ENCODE results near the gene FOXC1. TPM values are rescaled to one million over a fixed set of nuclear protein-coding genes. Genes with fewer than 3 reads are reported as not detected.

The FOXC1 gene
- total RNA-seq, 1 donor from 2014 or later, result not detected

- intact Hi-C loops (cut with micrococcal nuclease), result no loop called here
These were observed 25.6 kb upstream of the FOXC1 start for GRCh38 chr6:1584146-1584545.

DNA sequence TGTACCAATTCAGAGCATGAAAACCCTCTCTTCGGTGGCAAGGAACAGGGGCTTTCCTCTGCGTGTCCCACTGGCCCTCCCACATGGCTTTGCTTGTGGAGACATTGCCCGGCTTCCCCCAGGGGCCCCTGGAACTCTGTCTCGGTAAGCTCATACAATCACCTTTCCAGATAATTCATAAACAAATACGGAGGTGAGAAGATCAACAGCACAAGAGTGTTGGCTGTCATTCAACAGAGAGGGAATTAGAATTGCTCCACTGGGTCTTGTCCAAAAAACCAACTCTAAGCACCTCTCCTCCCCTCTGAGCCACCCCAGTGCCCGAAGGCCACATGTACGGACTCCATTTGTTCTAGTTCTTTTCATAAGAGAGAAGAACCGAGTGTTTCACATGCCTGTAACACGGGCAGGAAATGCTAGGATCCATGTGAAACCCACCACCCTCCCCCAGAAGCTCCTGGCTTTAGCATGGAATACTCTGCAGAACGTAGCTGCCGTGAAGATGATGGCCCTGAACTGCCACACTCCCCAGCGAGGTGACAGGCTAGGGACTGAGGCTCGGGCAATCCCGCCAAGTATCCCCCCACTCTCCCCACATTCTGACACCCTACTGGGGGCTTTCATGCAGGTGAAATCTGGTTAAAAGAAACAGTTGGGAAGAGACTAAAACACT is 24.6 kb upstream of the FOXC1 start:
- intact Hi-C loops (cut with micrococcal nuclease), result no loop called here

DNA sequence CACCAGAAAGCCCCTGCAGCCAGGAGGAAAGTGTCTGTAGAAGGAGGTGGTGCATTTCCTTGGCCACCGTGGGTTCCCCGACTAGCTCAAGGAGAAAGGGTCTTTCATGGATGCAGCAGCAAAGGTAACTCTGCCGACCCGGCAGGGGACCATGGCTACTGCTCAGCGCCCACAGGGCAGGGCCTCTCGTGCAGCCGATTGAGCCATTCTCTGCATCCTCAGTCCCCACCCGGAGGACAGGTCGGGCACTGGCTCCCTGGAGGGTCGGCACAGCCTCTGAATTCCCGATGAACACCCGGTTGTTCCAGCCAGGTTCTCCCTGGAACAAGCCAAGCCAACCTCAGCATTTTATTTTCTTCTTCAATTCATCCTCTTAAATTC is 24.1 kb upstream of the FOXC1 start:
- intact Hi-C loops (cut with micrococcal nuclease), result no loop called here

DNA sequence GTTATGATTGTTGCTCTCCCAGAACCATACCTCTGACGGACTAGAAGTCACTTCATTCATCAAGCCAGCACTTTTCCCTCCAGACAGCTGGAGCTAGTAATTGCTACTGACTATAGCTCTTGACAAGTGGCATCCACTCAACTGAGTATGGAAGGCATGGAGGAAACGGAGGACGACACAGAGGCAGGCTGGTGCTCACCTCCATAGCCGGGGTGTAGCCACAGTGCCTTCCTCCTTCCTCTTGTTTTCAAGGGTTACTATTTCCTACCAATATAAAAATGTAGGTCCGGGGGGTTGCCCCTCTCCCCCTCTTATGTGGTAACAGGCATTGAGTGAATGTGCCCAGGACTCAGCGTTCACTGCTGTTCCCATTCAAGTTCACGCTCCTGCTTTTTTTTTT is 23.5 kb upstream of the FOXC1 start:
- intact Hi-C loops (cut with micrococcal nuclease), result no loop called here

DNA sequence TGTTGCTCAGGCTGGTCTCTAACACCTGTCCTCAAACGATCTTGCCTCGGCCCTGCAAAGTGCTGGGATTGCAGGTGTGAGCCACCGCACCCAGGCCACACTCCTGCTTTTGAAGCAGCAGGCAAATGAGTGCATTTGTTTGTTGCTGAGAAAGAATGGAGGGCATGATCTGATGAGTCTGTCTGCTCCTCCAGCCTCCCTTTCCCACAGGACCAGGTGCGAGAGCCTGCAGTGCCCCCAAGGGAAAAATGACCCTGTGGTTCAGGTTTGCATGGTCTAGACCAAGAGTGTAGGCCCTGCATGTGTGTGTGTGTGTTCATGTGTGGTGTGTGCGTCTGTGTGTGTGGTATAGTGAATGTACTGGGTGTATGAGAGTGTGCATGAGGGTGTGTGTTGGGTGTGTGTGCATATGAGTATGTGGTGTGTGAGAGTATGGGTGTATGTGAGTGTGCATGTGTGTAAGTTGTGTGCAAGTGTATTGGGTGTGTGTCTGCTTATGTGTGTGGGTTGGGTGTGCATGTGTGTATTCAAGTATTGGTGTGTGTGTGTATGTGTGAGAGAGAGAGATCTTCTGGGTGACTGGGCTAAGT is 22.8 kb upstream of the FOXC1 start:
- intact Hi-C loops (cut with micrococcal nuclease), result no loop called here

DNA sequence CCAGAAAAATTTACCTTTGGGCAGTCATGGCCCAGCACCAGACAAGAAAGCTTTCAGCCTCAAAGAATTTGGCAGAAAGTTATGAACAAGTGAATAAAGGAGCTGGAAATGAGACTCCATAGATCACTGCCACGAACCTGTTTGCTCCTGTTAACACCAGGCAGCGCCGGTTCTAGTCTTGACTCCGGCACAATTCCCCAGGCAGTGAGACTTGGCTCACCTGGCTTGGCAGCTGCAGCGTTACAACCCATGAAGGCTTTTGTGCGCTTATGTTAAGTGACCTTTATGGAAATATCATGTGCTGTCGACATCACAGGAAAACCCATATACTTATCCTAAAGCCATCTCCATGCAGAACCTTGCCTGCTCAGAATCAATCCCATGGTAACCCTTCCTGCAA is 22.2 kb upstream of the FOXC1 start:
- intact Hi-C loops (cut with micrococcal nuclease), result no loop called here

GRCh38 chr6:1587977-1588376 is 21.7 kb upstream of the FOXC1 start:
- intact Hi-C loops (cut with micrococcal nuclease), result no loop called here

- intact Hi-C loops (cut with micrococcal nuclease), result no loop called here
These were observed 20.5 kb upstream of the FOXC1 start for GRCh38 chr6:1589208-1589607.

GRCh38 chr6:1590580-1590979 is 19.1 kb upstream of the FOXC1 start:
- intact Hi-C loops (cut with micrococcal nuclease), result no loop called here

- intact Hi-C loops (cut with micrococcal nuclease), result no loop called here
These were observed 18.5 kb upstream of the FOXC1 start for GRCh38 chr6:1591243-1591642.

GRCh38 chr6:1591926-1592325 is 17.8 kb upstream of the FOXC1 start:
- intact Hi-C loops (cut with micrococcal nuclease), result no loop called here

DNA sequence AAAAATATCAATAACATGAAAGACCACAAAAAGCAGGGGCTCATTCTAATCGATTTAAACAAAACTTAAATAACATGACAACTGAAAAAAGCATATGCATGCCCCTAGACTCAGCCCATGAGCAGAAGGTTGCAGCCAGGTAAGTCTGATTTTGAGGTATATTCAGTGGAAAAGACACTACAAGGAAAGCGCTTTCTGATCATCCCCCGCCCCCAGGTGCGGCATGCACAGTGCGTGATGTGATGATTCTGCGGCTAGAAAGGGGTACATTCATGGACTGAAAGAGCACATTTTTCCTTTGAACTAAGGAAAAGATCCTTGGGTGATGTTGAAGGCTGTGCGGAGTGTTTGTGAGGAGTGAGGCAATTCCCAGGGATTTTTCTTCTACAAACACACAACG is 16.9 kb upstream of the FOXC1 start:
- intact Hi-C loops (cut with micrococcal nuclease), result no loop called here

DNA sequence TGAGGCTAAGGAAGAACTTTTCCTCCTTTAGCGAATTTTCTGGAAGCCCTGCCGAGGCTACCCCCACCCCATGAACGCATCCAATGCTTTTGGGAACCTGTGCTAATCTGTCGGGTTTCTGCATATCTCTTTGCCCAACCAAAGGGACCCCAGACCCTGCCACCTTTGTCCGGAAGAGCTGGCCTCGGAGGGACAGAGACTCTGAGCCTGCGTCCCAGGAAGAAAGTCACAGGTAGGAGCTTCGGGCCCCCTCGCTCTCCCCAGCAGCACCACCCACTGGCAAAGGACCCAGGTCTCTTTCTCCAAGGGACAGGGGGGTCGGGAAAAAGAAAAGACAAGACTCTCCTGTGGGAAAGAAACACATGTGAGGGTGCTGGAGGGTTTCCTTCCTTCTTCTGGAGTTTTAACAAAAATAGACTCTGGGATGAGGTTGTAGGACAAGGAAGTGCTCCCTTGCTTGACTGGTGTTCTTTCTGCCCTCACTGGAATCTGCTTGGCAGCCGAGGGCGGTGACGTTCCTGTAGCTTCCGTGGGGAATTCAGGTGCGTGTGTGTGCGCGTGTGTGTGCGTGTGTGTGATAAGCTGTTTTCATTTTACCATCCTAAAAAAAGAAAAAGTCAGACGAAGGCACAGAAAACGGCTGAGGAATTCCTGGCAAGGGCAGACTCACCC is 16.3 kb upstream of the FOXC1 start:
- intact Hi-C loops (cut with micrococcal nuclease), result no loop called here

DNA sequence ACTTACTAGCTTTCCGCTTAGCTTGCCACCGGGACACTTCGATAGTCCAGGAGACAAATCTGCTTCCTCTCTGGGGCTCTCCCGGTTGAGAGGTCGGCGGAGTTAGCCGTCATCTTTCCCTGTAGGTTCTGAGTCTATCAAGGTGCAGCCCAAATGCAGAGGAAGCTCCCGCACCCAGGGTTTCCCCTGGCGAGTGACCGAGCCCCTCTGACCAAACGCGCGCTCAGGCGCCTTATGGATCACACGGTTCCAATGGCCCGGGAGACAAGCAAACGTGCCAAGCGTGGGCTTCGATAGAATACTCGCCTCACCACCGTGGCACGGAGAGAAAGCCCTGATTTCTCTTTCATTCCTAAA is 15.8 kb upstream of the FOXC1 start:
- intact Hi-C loops (cut with micrococcal nuclease), result no loop called here

GRCh38 chr6:1594445-1595200 is 15.1 kb upstream of the FOXC1 start:
- intact Hi-C loops (cut with micrococcal nuclease), result no loop called here

- intact Hi-C loops (cut with micrococcal nuclease), result loop anchor here (1.0 to 2.0 kb wide), 6 partner anchors 509 to 1155 kb away; partner anchors contain the start of gene MYLK4
These were observed 14.2 kb upstream of the FOXC1 start for GRCh38 chr6:1595271-1596087.

DNA sequence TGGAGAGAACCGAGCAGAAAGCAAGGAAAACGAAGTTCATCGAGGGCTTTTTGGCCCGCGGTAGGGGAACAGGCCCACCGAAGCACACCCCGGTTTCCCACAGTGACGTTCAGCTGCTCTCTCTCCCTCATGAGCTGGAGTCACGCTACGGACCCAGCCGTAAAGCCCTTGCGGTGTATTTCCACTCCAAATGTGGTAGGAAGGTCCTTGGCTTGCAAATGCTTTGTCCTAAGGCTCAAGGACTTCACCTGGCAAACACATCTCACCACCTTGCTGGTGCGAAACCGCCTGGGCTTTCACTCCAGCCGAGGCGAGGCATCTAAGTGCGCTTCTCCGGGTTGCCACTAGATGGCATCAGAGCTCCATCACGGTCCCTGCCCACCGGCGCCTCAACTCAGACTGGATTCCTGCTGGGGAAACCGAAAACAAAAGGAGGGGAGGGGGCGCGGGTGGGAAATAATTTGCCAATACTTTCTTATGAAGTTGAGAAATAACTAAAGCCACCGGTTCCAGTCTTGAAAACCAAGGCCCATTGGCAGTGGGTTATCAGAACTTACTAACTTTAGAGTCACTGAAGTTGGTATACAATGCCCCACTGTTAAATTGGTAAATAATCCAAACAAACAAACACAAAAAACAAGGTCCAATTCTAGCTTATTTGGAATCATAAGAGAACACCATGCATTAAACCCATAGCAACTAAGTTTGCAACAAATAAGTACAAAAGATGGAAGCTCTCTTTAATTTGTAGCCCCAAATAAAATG is 13.4 kb upstream of the FOXC1 start:
- intact Hi-C loops (cut with micrococcal nuclease), result loop anchor here (1.0 to 2.0 kb wide), 6 partner anchors 509 to 1154 kb away; partner anchors contain the start of gene MYLK4

GRCh38 chr6:1597121-1597744 is 12.5 kb upstream of the FOXC1 start:
- intact Hi-C loops (cut with micrococcal nuclease), result loop anchor here (2.0 kb wide), 2 partner anchors 508 to 852 kb away; no protein-coding TSS in a partner anchor

DNA sequence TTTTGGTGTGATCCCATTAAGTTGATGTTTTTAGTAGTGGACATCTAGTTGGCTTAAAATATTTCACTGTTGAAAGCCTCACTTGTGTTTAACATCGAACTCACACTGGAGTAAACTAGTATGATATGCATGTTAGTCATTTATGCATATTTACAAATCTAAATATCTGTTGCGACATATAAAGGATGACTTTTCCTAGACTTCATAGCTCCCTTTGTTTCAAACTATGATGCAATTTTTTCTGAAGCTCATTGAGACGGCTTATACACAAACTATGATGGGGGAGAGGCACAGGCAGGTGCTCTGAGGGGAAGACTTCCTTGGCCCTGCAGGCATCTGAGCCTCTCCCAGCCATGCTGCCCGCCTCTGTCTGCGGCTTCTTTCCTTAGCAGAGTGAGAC is 11.8 kb upstream of the FOXC1 start:
- intact Hi-C loops (cut with micrococcal nuclease), result loop anchor here (2.0 kb wide), 2 partner anchors 507 to 851 kb away; no protein-coding TSS in a partner anchor

- intact Hi-C loops (cut with micrococcal nuclease), result no loop called here
These were observed 11.3 kb upstream of the FOXC1 start for GRCh38 chr6:1598433-1598832.

Measured in T-helper 1 cell treated with Interleukin-12 subunit alpha and Interleukin-12 subunit beta and Interleukin-4 antibody, amounts not matched to agents 30 ng/mL and 1 ng/mL, for 36 hours (primary cell).